T-helper 1 cell treated with Interleukin-12 subunit alpha and Interleukin-12 subunit beta and Interleukin-4 antibody, amounts not matched to agents 30 ng/mL and 1 ng/mL, for 36 hours (primary cell): ENCODE measurements around the gene CD68. TPM values are rescaled to one million over a fixed set of nuclear protein-coding genes. Genes with fewer than 3 reads are reported as not detected.

Experiments used
- intact Hi-C: fragments of 100-400 bp; cut with micrococcal nuclease; formaldehyde crosslinking; loops from one replicate; pipeline ENCODE4 v1.15.1; 2024
- total RNA-seq: library from RNA; stranded (reverse); gene quantifications from 2 replicates; pipeline ENCODE4 v1.2.3, GENCODE V29; 2022

The CD68 gene, protein sequence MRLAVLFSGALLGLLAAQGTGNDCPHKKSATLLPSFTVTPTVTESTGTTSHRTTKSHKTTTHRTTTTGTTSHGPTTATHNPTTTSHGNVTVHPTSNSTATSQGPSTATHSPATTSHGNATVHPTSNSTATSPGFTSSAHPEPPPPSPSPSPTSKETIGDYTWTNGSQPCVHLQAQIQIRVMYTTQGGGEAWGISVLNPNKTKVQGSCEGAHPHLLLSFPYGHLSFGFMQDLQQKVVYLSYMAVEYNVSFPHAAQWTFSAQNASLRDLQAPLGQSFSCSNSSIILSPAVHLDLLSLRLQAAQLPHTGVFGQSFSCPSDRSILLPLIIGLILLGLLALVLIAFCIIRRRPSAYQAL
- total RNA-seq = 8.0 TPM in 2 replicates

DNA sequence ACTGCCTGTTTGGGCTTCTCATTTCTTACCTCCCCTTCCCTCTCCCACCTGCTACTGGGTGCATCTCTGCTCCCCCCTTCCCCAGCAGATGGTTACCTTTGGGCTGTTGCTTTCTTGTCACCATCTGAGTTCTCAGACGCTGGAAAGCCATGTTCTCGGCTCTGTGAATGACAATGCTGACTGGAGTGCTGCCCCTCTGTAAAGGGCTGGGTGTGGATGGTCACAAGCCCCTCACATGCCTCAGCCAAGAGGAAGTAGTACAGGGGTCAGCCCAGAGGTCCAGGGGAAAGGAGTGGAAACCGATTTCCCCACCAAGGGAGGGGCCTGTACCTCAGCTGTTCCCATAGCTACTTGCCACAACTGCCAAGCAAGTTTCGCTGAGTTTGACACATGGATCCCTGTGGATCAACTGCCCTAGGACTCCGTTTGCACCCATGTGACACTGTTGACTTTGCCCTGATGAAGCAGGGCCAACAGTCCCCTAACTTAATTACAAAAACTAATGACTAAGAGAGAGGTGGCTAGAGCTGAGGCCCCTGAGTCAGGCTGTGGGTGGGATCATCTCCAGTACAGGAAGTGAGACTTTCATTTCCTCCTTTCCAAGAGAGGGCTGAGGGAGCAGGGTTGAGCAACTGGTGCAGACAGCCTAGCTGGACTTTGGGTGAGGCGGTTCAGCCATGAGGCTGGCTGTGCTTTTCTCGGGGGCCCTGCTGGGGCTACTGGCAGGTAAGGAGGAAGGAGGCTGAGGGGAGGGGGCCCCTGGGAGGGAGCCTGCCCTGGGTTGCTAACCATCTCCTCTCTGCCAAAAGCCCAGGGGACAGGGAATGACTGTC, at the start of gene CD68:
CD68 (plus strand) TSS at position 638 of the 833 bp plus-strand sequence; CDS start at position 678, 40 bp downstream.
- intact Hi-C loops = loop anchor here (10.0 kb wide), 1 partner anchor 564 kb away; the partner anchor contains the start of gene RNASEK

- intact Hi-C loops = no loop called here
These were observed 49.2 kb upstream of the CD68 start for GRCh38 chr17:7530023-7530900.

DNA sequence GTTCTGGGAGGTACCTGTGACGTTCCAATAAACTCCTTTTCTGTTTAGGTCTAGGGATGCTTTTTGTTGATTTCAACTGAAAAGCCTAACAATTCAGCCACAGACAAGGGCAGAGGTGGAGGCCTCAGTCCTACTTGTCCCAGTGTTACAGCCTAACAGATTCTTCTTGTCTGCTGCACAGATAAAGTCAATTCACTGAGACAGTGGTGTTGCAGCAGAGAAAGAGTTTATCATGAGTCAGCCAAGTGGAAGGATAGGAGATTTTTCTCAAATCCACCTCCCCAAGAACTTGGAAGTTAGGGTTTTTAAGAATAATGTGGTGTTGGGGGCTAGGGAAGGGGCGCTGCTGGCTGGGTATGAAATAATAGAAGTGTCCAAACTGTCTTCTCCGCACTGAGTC, 41.4 kb upstream of the CD68 start:
- intact Hi-C loops = no loop called here

DNA sequence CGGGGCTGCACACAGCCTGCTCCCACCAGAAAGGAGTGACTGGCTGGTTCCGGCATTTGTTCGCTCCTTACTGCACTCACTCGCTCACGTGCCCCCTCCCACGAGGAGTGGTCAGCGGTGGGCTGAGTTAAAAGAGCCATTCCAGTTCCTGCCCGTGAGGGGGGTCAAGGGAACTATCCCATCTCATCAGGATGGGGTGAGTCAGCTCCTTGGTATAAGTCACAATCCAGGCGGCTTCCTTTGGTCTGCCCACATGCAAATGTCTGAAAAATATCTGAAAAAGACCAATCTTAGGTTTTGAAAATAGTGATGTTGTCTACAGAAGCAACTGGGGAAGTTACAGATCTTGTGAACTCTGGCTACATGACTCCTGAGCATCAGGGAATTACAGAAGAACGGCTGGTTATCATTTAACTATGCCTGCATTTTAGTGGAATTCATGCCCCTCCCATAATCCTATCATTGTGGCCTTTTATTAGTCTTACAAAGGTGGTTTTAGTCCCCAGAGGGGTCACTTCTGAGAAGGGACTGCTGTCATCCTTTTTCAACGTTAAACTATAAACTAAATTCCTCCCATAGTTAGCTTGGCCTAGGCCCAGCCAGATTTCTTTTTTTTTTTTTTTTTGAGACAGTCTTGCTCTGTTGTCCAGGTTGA, 40.4 kb upstream of the CD68 start:
- intact Hi-C loops = no loop called here

DNA sequence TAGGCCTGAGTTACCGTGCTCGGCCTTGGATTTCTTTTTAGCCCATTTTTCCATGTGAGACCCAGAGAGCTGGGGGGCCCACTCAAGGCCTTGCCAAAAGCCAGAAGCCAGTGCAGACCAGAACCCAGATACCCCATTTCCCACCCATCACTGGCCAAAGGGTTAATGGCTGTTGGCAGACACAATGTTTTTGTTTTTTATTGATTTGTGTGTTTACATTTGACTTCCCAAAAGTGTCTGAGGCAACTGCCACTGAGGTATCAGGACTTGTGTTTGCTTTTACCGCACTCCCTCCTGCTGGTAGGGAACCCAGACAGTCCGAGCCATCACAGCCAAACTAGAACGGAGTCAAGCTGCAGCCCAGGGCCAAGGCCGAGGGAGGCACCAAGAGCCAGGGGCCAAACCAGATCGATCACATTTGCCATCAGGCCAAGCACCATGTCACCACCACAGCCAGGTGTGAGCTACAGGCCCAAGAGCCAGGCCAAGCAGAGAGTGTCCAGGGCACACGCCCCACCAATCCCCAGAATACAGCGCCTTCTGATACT, 38.3 kb upstream of the CD68 start:
- intact Hi-C loops = no loop called here

GRCh38 chr17:7544911-7545310, 34.5 kb upstream of the CD68 start:
- intact Hi-C loops = no loop called here

DNA sequence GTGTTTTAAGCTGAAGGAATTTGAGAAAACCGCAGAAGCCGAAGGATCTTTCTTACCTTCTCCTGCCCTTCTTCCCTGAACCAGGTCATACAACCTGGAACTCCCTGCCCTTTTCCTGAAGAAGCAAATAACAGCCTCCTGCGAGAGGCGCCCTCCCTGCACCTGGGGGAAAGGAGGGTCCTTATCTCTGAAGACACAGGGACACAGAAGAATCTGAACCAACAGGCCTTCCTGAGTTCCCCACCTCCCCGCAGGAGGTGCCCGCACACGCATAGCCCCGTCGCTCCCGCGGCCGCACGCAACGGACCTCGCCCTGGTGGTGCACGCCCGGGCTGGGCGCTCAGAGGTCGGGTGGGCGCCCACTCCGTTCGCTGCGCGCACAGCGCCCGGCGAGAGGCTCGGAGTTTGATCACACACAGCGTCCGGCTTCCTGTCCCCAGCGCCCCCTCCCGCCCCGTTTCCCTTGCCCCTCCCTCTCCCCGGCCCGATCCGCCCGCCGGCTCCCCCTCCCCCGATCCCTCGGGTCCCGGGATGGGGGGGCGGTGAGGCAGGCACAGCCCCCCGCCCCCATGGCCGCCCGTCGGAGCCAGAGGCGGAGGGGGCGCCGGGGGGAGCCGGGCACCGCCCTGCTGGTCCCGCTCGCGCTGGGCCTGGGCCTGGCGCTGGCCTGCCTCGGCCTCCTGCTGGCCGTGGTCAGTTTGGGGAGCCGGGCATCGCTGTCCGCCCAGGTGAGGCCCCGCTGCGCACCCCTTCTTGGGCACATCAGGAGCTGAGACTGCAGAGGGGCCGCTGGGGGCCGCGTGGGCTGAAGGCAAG, 30.6 kb upstream of the CD68 start, which contains the start of gene TNFSF12:
TNFSF12 (plus strand) TSS at position 474 of the 816 bp plus-strand sequence; CDS start at position 570, 96 bp downstream.
- intact Hi-C loops = loop anchor here (2.0 kb wide), 2 partner anchors 26 to 34 kb away; no protein-coding TSS in a partner anchor

DNA sequence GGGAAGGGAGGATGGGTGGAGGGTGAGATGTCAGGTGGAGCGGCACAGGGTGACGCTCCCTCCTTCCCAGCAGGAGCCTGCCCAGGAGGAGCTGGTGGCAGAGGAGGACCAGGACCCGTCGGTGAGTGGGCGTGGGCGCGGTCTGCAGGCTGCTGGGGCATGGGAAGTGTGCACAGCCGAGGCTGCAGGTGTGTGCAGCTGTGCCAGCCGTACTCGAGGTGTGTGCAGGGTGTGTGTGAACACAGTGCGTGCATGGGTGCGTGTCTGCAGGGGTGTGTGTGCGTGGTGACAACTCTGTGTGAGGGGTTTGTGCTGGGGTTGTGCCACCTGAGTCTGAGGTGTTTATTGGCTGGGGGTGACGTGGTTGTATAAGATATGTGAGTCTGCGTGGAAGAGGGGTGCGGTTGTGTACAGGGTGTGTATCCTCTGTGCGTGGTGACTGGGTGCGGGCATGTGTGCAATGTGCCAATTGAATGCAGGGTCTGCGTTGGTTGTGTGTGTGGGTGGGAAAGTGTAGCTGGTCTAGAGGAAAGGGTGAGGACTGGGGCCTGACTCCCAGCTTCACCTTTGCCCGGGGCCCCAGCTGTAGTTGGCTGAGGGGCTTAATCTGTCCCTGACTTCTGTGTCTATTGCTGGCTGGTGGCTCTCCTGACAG, 29.9 kb upstream of the CD68 start:
- intact Hi-C loops = loop anchor here (2.0 kb wide), 2 partner anchors 27 to 35 kb away; no protein-coding TSS in a partner anchor

GRCh38 chr17:7550344-7550743, 29.1 kb upstream of the CD68 start:
- intact Hi-C loops = no loop called here

DNA sequence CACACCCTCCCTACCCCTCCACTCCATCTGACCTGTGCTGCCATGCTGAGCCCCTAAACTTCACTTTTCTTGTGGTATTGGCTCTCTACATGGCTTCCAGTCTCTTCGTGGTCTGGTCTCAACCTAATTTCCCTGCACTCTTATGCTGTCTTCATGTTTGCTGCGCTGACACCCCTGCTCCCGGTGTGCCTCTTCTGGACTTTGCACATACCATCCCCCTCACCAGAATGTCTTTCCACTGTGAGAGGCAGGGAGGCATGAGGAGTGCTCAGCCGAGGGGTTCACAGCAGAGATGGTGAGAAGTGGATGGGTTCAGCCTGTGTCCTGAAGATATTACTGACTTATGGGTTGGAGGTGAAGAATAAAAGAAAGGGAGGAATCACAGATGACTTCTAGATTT, 28.0 kb upstream of the CD68 start:
- intact Hi-C loops = no loop called here

DNA sequence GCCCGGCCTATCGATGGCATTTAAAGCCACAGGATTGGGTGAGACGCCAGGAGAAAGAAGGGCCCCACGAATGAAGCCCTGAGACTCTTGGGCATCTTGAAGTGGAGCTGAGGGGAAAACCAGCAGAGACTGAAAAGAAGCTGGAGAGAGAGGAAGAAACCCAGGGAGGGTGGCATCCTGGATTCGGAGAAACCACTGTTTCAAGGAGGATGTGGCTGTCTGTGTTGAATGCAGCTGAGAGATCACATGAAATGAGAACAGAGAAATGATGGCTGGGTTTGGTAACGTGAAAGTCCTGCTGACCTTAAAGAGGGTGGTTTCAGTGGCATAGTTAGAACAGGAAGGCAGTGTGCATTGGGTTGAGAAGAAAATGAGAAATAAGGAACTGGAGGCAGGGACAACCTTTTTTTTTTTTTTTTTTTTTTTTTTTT, 26.8 kb upstream of the CD68 start:
- intact Hi-C loops = loop anchor here (1.0 to 2.0 kb wide), 3 partner anchors 9 to 97 kb away; partner anchors contain the start of genes POLR2A and SENP3

- intact Hi-C loops = loop anchor here (2.0 kb wide), 1 partner anchor 69 kb away; the partner anchor contains the start of gene POLR2A
These were observed 26.1 kb upstream of the CD68 start for GRCh38 chr17:7553356-7553755.

DNA sequence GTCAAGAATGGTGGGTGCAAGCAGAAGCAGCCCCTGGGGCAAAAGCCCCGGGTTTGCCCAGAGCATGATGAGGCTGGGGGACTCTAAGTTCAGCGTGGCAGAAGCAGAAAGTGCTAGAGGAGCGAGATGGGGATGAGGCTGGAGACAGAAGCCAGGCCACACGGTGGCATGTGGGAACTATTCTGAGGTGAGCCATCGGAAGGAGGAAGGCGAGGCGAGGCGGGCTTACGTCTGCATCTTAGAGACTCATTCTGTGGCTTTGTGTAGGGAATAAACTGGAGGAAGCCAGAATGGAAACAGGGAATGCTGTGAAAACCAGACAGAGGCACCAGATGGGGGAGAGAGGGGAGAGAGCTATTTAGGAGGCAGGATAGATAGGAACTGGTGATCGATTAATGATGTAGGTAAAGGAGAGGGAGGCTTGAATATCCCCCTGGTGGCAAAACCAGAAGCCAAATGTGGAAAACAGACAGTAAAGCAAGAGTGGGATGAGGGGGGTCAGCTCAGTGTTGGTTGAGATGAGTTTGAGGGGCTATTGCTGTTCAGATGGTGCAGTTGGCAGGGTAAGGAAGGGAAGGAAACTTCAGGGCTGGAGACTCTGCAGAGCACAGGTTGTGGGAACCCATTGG, 24.0 kb upstream of the CD68 start:
- intact Hi-C loops = no loop called here

- intact Hi-C loops = no loop called here
These were observed 22.8 kb upstream of the CD68 start for GRCh38 chr17:7556627-7557026.

DNA sequence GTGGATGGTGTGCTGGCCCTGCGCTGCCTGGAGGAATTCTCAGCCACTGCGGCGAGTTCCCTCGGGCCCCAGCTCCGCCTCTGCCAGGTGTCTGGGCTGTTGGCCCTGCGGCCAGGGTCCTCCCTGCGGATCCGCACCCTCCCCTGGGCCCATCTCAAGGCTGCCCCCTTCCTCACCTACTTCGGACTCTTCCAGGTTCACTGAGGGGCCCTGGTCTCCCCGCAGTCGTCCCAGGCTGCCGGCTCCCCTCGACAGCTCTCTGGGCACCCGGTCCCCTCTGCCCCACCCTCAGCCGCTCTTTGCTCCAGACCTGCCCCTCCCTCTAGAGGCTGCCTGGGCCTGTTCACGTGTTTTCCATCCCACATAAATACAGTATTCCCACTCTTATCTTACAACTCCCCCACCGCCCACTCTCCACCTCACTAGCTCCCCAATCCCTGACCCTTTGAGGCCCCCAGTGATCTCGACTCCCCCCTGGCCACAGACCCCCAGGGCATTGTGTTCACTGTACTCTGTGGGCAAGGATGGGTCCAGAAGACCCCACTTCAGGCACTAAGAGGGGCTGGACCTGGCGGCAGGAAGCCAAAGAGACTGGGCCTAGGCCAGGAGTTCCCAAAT, 22.2 kb upstream of the CD68 start:
- intact Hi-C loops = no loop called here

DNA sequence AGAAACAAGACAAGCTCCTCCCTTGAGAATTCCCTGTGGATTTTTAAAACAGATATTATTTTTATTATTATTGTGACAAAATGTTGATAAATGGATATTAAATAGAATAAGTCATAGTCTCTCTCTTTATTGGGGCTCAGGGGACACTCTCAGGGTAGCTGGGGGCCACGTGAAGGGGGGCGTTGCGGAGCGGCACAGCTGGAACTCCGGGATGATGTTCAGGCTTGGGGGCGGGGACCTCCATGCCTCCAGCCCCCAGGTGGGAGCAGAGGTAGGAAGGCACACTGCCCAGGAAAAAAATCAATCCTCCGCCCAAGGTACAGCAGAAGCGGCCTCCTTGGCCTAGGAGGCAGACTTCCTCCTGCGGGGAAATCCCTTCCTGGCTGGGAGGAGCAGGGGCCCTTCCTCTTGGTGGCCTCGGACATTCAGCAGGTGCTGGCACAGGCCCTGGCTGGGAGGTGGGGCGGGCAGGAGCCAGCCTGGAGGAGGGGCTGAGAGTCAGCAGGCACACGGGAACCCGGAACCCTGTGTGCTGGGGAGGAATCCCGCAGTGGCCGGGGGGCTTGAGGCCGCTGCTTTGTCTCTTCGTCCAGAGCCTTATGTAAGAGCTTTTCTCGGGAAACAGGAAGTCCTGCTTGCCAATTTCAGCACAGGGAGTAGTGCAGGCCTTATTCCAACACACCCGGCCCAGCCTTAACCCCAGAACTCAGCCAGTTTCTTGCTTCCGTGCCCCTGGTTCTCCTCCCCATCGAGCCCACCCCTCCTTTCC, 21.5 kb upstream of the CD68 start:
- intact Hi-C loops = no loop called here
